Thyroid gland (tissue), 4 donors: ENCODE data around the gene OR2D2.

Source experiments
- CTCF ChIP-seq, 6 experiments: fragments of 200-600 bp in 3 of 6; fragments of 450-650 bp in 3 of 6; sonication (generic) in 3 of 6; IDR thresholded peaks; one replicate each; pipeline ENCODE4 v1.5.1; 2016 to 2019; ENCODE audit warnings: antibody characterized with exemption in 6 of 6, mild to moderate bottlenecking in 2 of 6, inconsistent platforms in 1 of 6, moderate library complexity in 1 of 6
- POLR2A ChIP-seq, 2 donors: fragments of 450-650 bp; IDR thresholded peaks; one replicate each; pipeline ENCODE4 v1.6.1; 2017; ENCODE audit warnings: antibody characterized with exemption in 2 of 2, mild to moderate bottlenecking in 2 of 2, moderate library complexity in 1 of 2

DNA sequence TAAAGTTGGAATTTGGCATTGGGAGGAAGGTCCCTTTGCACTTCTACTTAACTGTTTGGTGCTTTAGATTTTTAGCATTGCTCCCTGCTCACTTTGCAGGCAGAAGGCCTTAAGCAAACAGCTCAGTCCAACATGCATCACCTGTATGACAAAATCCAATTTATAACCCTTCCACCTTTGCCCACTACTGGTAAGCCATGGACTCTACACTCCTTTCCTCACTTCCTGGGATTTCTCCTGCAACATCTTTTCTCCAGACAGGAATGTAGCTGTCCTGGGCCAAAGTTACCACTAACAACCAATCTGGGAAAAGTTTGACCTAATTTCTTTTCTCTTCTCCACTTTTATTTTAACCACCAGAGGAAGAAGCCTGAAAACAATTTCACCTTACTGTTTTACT, 1.8 kb upstream of the OR2D2 start:
- no peak for TF ChIP-seq CTCF (IDR thresholded peaks at IDR 0.05)
- no peak for TF ChIP-seq POLR2A (IDR thresholded peaks at IDR 0.05)
